Dermis blood vessel endothelial cell (primary cell): Measurements from ENCODE around the gene LSS. TPM values are rescaled to one million over a fixed set of nuclear protein-coding genes. Genes with fewer than 3 reads are reported as not detected.
"Not testable (repeated sequence)": the region's sequence is repeated elsewhere in the genome, so short reads cannot be mapped to it uniquely, and the experiment has no call there.

ENCODE experiments used
- DNase-seq: peaks from one replicate; pipeline ENCODE4 v3.0.0; 2010
- total RNA-seq: library from RNA; depleted of rRNA; stranded (reverse); fragments of >200 nt; gene quantifications from 2 replicates; pipeline ENCODE4 v1.2.3, GENCODE V29; 2014

Gene LSS
- total RNA-seq, 1 donor from 2014 or later = 85.3 TPM

- no peak for DNase-seq
These were observed 23.4 kb downstream of the LSS start for GRCh38 chr21:46205166-46205565.

- no peak for DNase-seq
These were observed 25.4 kb downstream of the LSS start for GRCh38 chr21:46203203-46203600.

GRCh38 chr21:46202592-46203202, 25.9 kb downstream of the LSS start:
- DNase-seq = peak; percentile 75

GRCh38 chr21:46200877-46201803, 27.4 kb downstream of the LSS start:
- not testable (repeated sequence) for DNase-seq

GRCh38 chr21:46199436-46200373, 28.9 kb downstream of the LSS start:
- DNase-seq = no peak

- no peak for DNase-seq
These were observed 31.8 kb downstream of the LSS start for GRCh38 chr21:46196733-46197132.

GRCh38 chr21:46195595-46196195, 32.9 kb downstream of the LSS start:
- no peak for DNase-seq

GRCh38 chr21:46194374-46195334, 33.9 kb downstream of the LSS start:
- DNase-seq = no peak

- DNase-seq = no peak
These were observed 34.7 kb downstream of the LSS start for GRCh38 chr21:46193829-46194373.

GRCh38 chr21:46191686-46192575, 36.6 kb downstream of the LSS start:
- DNase-seq = no peak

GRCh38 chr21:46191257-46191685, 37.3 kb downstream of the LSS start:
- DNase-seq = peak; percentile 74

- DNase-seq = no peak
These were observed 38.0 kb downstream of the LSS start for GRCh38 chr21:46190491-46191131.

GRCh38 chr21:46189959-46190490, 38.5 kb downstream of the LSS start:
- DNase-seq = no peak

- DNase-seq = peak; percentile 59
These were observed 39.2 kb downstream of the LSS start for GRCh38 chr21:46189213-46189958.

- DNase-seq = peak; percentile 91
These were observed 40.1 kb downstream of the LSS start for GRCh38 chr21:46188226-46189212.

- DNase-seq = no peak
These were observed 40.8 kb downstream of the LSS start for GRCh38 chr21:46187814-46188213.

- no peak for DNase-seq
These were observed 41.3 kb downstream of the LSS start for GRCh38 chr21:46187261-46187660.
